ENCODE results near the gene COL8A1. TPM values are rescaled to one million over a fixed set of nuclear protein-coding genes. Genes with fewer than 3 reads are reported as not detected.

The COL8A1 gene
- total RNA-seq, 1 donor from 2014 or later: 0.08 TPM

DNA sequence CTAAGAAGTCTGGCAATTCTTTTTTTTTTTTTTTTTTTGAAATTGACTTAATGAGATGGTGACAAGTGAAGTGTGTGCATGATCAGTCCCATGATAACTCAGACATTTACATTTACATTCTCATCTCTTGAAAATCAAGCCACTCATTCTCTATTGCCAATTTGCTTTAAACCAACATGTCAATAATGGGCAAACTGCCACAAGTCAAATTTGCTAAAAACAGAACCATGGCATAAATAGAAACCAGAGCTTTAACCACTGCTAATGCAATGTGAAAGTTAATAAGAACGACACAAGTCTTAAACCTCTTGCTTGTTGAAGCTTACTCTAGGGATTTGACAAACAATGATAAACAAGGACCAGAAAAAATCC is 12.0 kb upstream of the COL8A1 start:
- Mint-ChIP-seq H3K9me3 (no peaks in the 10 kb centered on the region), H3K36me3 (ENCODE audit: low read depth) (no peaks in the 10 kb centered on the region), H3K27me3 (ENCODE audit: insufficient read depth) (peaks cover 3% of the 10 kb centered on the region), H3K4me1 (ENCODE audit: low read depth) (no peaks in the 10 kb centered on the region), H3K4me3 (no peak overlapping the region), H3K27ac (no peak overlapping the region)
- intact Hi-C loops (cut with micrococcal nuclease): no loop called here
- no peak for DNase-seq (ENCODE audit: low spot score)

GRCh38 chr3:99627062-99627826 is 11.2 kb upstream of the COL8A1 start:
- Mint-ChIP-seq H3K9me3 (no peaks in the 10 kb centered on the region), H3K27me3 (ENCODE audit: insufficient read depth) (peaks cover 5% of the 10 kb centered on the region), H3K4me1 (ENCODE audit: low read depth) (no peaks in the 10 kb centered on the region), H3K27ac (no peak overlapping the region), H3K4me3 (no peak overlapping the region), H3K36me3 (ENCODE audit: low read depth) (no peaks in the 10 kb centered on the region)
- intact Hi-C loops (cut with micrococcal nuclease): no loop called here
- no peak for DNase-seq (ENCODE audit: low spot score)

DNA sequence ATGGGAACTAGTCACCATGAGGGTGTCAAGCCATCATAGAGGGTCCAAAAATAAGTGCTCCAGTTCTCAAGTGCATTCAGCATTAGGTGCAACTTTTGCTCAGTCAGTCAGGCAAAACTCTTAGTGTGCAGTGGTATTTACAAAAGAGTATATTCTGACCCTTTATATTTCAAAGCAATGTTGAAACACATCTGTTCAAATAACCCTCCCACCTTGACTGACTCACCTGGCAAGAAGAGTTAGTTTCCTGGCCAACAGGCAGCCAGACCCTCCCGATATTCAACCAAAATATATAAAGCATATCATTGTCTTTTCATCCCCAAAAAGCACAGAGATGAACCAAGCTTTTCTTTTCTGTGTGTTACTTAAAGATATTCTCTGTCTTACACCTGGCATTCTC is 7.6 kb upstream of the COL8A1 start:
- Mint-ChIP-seq H3K27me3 (ENCODE audit: insufficient read depth) (peaks cover 16% of the 10 kb centered on the region), H3K27ac (no peak overlapping the region), H3K9me3 (no peaks in the 10 kb centered on the region), H3K36me3 (ENCODE audit: low read depth) (no peaks in the 10 kb centered on the region), H3K4me1 (ENCODE audit: low read depth) (no peaks in the 10 kb centered on the region), H3K4me3 (no peak overlapping the region)
- intact Hi-C loops (cut with micrococcal nuclease): no loop called here
- no peak for DNase-seq (ENCODE audit: low spot score)

- intact Hi-C loops (cut with micrococcal nuclease): no loop called here
- no peaks in the 10 kb centered on the region for H3K9me3 Mint-ChIP-seq
- H3K4me1 Mint-ChIP-seq (ENCODE audit: low read depth): peaks cover 18% of the 10 kb centered on the region
- no peaks in the 10 kb centered on the region for H3K36me3 Mint-ChIP-seq (ENCODE audit: low read depth)
- peaks cover 42% of the 10 kb centered on the region for H3K27me3 Mint-ChIP-seq (ENCODE audit: insufficient read depth)
- H3K27ac Mint-ChIP-seq: no peak overlapping the region
- H3K4me3 Mint-ChIP-seq: no peak overlapping the region
- DNase-seq (ENCODE audit: low spot score): no peak
Measured at GRCh38 chr3:99633887-99634558, 4.4 kb upstream of the COL8A1 start.

GRCh38 chr3:99634881-99635280 is 3.5 kb upstream of the COL8A1 start:
- no peaks in the 10 kb centered on the region for H3K36me3 Mint-ChIP-seq (ENCODE audit: low read depth)
- no peak overlapping the region for H3K27ac Mint-ChIP-seq
- intact Hi-C loops (cut with micrococcal nuclease): no loop called here
- DNase-seq (ENCODE audit: low spot score): no peak
- peaks cover 19% of the 10 kb centered on the region for H3K4me1 Mint-ChIP-seq (ENCODE audit: low read depth)
- no peak overlapping the region for H3K4me3 Mint-ChIP-seq
- H3K27me3 Mint-ChIP-seq (ENCODE audit: insufficient read depth): peaks cover 50% of the 10 kb centered on the region
- no peaks in the 10 kb centered on the region for H3K9me3 Mint-ChIP-seq

DNA sequence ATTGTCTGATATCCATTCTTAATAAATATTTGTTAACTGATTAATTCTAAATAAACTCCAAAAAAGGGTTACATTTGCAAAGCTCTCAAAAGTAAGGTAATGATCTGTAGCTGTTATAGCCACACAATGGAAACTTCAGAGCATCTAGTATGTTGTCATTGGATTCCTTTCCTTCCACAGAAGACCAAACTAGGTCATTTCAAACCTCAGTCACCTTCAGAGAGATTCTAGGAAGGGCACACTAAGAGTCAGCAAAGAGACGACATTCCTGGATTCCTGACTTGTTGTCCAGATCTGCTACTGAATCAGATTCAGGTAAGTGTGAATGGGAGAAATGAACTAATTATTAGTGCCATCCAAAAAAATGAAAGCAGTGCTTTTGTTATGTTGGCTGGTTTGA is 3.0 kb upstream of the COL8A1 start:
- H3K27ac Mint-ChIP-seq: no peak overlapping the region
- no peaks in the 10 kb centered on the region for H3K9me3 Mint-ChIP-seq
- no peak for DNase-seq (ENCODE audit: low spot score)
- no peak overlapping the region for H3K4me3 Mint-ChIP-seq
- H3K36me3 Mint-ChIP-seq (ENCODE audit: low read depth): no peaks in the 10 kb centered on the region
- peaks cover 55% of the 10 kb centered on the region for H3K27me3 Mint-ChIP-seq (ENCODE audit: insufficient read depth)
- H3K4me1 Mint-ChIP-seq (ENCODE audit: low read depth): peaks cover 19% of the 10 kb centered on the region
- intact Hi-C loops (cut with micrococcal nuclease): no loop called here

DNA sequence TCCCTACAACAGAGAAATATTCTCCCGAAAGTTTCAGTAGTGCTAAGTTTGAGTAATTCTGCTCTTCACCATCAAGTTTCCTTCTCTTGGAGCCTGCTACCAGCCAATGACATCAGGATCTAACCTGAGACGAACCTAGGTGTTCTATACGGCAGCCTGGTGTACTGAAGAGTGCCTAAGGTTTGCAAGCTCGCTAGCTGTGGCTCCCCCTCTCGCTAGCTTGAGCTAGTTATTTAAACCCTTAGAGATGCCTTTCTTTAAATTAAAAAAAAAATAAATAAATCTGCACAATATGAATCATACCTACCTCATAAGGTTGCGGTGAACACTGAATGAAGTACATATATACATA is 1.4 kb upstream of the COL8A1 start:
- H3K36me3 Mint-ChIP-seq (ENCODE audit: low read depth): no peaks in the 10 kb centered on the region
- intact Hi-C loops (cut with micrococcal nuclease): no loop called here
- no peaks in the 10 kb centered on the region for H3K9me3 Mint-ChIP-seq
- no peak for DNase-seq (ENCODE audit: low spot score)
- no peak overlapping the region for H3K4me3 Mint-ChIP-seq
- peaks cover 19% of the 10 kb centered on the region for H3K4me1 Mint-ChIP-seq (ENCODE audit: low read depth)
- H3K27me3 Mint-ChIP-seq (ENCODE audit: insufficient read depth): peaks cover 56% of the 10 kb centered on the region
- H3K27ac Mint-ChIP-seq: no peak overlapping the region

DNA sequence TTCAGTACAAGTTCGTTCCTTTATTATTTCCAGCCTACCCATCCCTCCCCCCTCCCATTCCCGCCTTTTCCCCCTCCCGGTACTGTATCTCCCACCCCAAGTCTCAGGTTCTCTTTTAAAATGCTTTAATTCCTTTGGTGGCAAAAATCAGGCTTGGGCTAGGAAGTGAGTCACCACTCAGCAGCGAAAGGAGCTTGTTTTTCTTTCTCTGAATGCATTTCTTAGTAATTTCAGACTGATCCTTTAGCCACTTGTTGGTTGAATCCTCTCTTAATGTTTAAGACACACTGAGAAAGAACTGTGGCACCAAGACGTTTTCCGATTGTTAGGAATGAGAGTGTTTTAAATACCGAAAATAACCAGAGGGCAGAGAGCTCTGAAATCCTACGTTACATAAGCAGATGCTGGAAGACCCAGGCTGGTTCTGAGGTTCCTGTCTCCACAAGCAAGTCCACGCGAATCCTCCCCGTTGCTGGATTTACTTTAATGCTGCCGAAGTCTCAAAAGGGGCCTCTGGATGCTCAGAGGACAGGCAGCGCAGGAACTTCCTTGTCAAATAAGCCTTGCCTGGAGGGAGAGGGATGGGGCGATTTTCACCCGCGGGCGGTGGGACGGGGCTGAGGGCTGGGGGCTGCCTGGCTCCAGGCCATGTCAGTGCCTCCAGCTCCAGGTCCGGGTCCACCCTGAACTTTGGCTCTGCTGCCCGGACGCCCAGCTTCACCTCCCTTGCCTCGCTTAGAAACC is 854 bp upstream of the COL8A1 start:
- H3K36me3 Mint-ChIP-seq (ENCODE audit: low read depth): no peaks in the 10 kb centered on the region
- H3K4me3 Mint-ChIP-seq: peak overlapping the region; percentile 35
- H3K9me3 Mint-ChIP-seq: no peaks in the 10 kb centered on the region
- no peak overlapping the region for H3K27ac Mint-ChIP-seq
- intact Hi-C loops (cut with micrococcal nuclease): no loop called here
- peaks cover 19% of the 10 kb centered on the region for H3K4me1 Mint-ChIP-seq (ENCODE audit: low read depth)
- no peak for DNase-seq (ENCODE audit: low spot score)
- peaks cover 55% of the 10 kb centered on the region for H3K27me3 Mint-ChIP-seq (ENCODE audit: insufficient read depth)

GRCh38 chr3:99639579-99639978 is 1.2 kb downstream of the COL8A1 start:
- H3K27me3 Mint-ChIP-seq (ENCODE audit: insufficient read depth): peaks cover 56% of the 10 kb centered on the region
- no peaks in the 10 kb centered on the region for H3K36me3 Mint-ChIP-seq (ENCODE audit: low read depth)
- intact Hi-C loops (cut with micrococcal nuclease): no loop called here
- no peaks in the 10 kb centered on the region for H3K9me3 Mint-ChIP-seq
- no peak overlapping the region for H3K27ac Mint-ChIP-seq
- DNase-seq (ENCODE audit: low spot score): no peak
- H3K4me3 Mint-ChIP-seq: no peak overlapping the region
- peaks cover 19% of the 10 kb centered on the region for H3K4me1 Mint-ChIP-seq (ENCODE audit: low read depth)

DNA sequence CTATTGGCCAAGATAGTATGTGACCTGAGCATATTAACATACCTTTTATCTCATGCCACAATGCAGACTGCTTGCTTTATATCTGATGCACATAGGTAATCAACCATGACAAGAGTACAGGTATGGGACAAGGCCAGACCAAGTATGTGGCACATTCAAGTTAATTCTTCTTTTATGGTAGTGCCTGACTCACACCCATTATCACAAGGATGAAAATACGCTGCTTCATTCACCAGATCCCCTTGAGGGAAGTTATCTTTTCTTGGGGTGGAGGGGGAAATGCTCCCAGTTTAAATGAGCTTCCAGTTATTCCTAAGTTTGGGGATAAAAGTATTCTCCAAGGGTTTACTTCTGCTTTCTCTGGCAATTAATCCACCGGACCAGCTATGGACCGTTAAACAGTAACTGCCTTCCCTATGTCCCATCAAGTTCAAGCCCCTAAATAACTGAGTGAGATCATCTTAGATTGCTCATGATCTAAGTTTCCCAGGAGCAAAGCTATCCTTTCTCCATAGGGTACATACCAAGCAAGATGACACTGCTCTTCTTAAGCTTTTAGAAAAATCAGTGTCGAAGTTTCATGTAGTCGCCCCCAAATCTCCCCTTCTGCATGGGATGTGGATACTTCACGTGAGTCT is 1.9 kb downstream of the COL8A1 start:
- H3K27me3 Mint-ChIP-seq (ENCODE audit: insufficient read depth): peaks cover 49% of the 10 kb centered on the region
- H3K27ac Mint-ChIP-seq: no peak overlapping the region
- H3K4me3 Mint-ChIP-seq: no peak overlapping the region
- H3K9me3 Mint-ChIP-seq: no peaks in the 10 kb centered on the region
- H3K4me1 Mint-ChIP-seq (ENCODE audit: low read depth): peaks cover 19% of the 10 kb centered on the region
- intact Hi-C loops (cut with micrococcal nuclease): no loop called here
- no peaks in the 10 kb centered on the region for H3K36me3 Mint-ChIP-seq (ENCODE audit: low read depth)
- no peak for DNase-seq (ENCODE audit: low spot score)

DNA sequence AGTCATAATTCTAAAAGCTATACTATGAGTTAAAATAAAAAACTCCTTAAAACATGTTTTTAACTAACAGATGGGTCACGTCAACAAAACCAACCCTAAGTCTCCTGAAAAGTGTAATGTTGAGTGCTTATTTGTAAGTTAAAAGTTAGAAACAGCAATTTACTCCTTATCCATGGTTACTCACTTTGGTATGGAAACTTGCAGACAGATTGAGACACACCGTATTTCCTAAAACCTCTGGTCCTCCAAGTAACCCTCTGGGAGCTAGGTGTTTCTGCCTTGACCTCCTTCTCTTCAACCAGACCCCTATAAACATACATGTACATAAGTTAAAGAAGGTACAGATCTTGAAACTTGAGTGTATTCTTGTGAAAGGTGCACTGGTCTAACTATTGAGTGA is 3.1 kb downstream of the COL8A1 start:
- Mint-ChIP-seq H3K4me3 (no peak overlapping the region), H3K9me3 (no peaks in the 10 kb centered on the region), H3K27me3 (ENCODE audit: insufficient read depth) (peaks cover 43% of the 10 kb centered on the region), H3K27ac (no peak overlapping the region), H3K36me3 (ENCODE audit: low read depth) (no peaks in the 10 kb centered on the region), H3K4me1 (ENCODE audit: low read depth) (peaks cover 19% of the 10 kb centered on the region)
- intact Hi-C loops (cut with micrococcal nuclease): no loop called here
- DNase-seq (ENCODE audit: low spot score): no peak

- Mint-ChIP-seq H3K4me1 (ENCODE audit: low read depth) (peaks cover 19% of the 10 kb centered on the region), H3K9me3 (no peaks in the 10 kb centered on the region), H3K27me3 (ENCODE audit: insufficient read depth) (peaks cover 38% of the 10 kb centered on the region), H3K36me3 (ENCODE audit: low read depth) (no peaks in the 10 kb centered on the region), H3K27ac (no peak overlapping the region), H3K4me3 (no peak overlapping the region)
- intact Hi-C loops (cut with micrococcal nuclease): no loop called here
- DNase-seq (ENCODE audit: low spot score): no peak
Measured at GRCh38 chr3:99641982-99642381, 3.6 kb downstream of the COL8A1 start.

- intact Hi-C loops (cut with micrococcal nuclease): loop anchor here (2.0 kb wide), 1 partner anchor 109 kb away; no protein-coding TSS in a partner anchor
- no peaks in the 10 kb centered on the region for H3K36me3 Mint-ChIP-seq (ENCODE audit: low read depth)
- H3K27ac Mint-ChIP-seq: no peak overlapping the region
Measured at GRCh38 chr3:99644017-99644416, 5.6 kb downstream of the COL8A1 start.

More at GRCh38 chr3:99644017-99644416, 5.6 kb downstream of the COL8A1 start:
- H3K9me3 Mint-ChIP-seq: no peaks in the 10 kb centered on the region
- peaks cover under 1% of the 10 kb centered on the region for H3K4me1 Mint-ChIP-seq (ENCODE audit: low read depth)
- H3K27me3 Mint-ChIP-seq (ENCODE audit: insufficient read depth): peaks cover 21% of the 10 kb centered on the region
- DNase-seq (ENCODE audit: low spot score): no peak
- no peak overlapping the region for H3K4me3 Mint-ChIP-seq

Data from activated T-helper 1 cell treated with anti-CD3 and anti-CD28 coated beads, Interleukin-12 subunit alpha, Interleukin-12 subunit beta, Interleukin-2, Interleukin-4 antibody, amounts not matched to agents 30 ng/mL and 10 ng/mL and 1 ng/mL, durations not matched to agents 14 hours and 24 hours and 36 hours (primary cell).